GM18517 (cell line): ENCODE measurements around the gene ALG2.

Experiments
- ATAC-seq: cut with Tn5 transposase; IDR thresholded peaks from one replicate; pipeline ENCODE4 v1.9.1; 2021; ENCODE audit warnings: mild to moderate bottlenecking, moderate library complexity; ENCODE audit not compliant: unreplicated experiment

Gene ALG2

GRCh38 chr9:99221621-99222415, at the start of gene ALG2, which contains the start of gene SEC61B:
Gene ALG2, minus strand, starts transcription at chr9:99221942. Its CDS starts 48 bp downstream, at chr9:99221894.
Gene SEC61B, plus strand, starts transcription at chr9:99222282. Its CDS starts 82 bp downstream, at chr9:99222364.
- peak; percentile 87 for ATAC-seq

GRCh38 chr9:99270491-99270890, 48.7 kb upstream of the ALG2 start:
- ATAC-seq: no peak

- no peak for ATAC-seq
These were observed 47.7 kb upstream of the ALG2 start for GRCh38 chr9:99269416-99269815.

GRCh38 chr9:99266255-99267023, 44.7 kb upstream of the ALG2 start:
- ATAC-seq: peak; percentile 51

- no peak for ATAC-seq
These were observed 43.9 kb upstream of the ALG2 start for GRCh38 chr9:99265691-99266090.

GRCh38 chr9:99264070-99264680, 42.4 kb upstream of the ALG2 start:
- no peak for ATAC-seq

- ATAC-seq: peak; percentile 56
These were observed 41.2 kb upstream of the ALG2 start for GRCh38 chr9:99262949-99263418.

GRCh38 chr9:99261923-99262322, 40.2 kb upstream of the ALG2 start:
- ATAC-seq: no peak

GRCh38 chr9:99259231-99259918, 37.6 kb upstream of the ALG2 start:
- no peak for ATAC-seq

GRCh38 chr9:99257723-99258389, 36.1 kb upstream of the ALG2 start:
- no peak for ATAC-seq

GRCh38 chr9:99255651-99256050, 33.9 kb upstream of the ALG2 start:
- ATAC-seq: no peak

- ATAC-seq: peak; percentile 81
These were observed 32.2 kb upstream of the ALG2 start for GRCh38 chr9:99253772-99254431.

- ATAC-seq: peak; percentile 44
These were observed 31.4 kb upstream of the ALG2 start for GRCh38 chr9:99253134-99253533.

- ATAC-seq: no peak
These were observed 29.4 kb upstream of the ALG2 start for GRCh38 chr9:99251157-99251556.

- no peak for ATAC-seq
These were observed 27.9 kb upstream of the ALG2 start for GRCh38 chr9:99249619-99250018.

- ATAC-seq: peak; percentile 94
These were observed 22.9 kb upstream of the ALG2 start for GRCh38 chr9:99244344-99245260.

- ATAC-seq: no peak
These were observed 19.4 kb upstream of the ALG2 start for GRCh38 chr9:99241106-99241505.

GRCh38 chr9:99239341-99240060, 17.8 kb upstream of the ALG2 start:
- no peak for ATAC-seq
